Type B pancreatic cell (in vitro differentiated cells): ENCODE data around the gene MLIP. TPM values are rescaled to one million over a fixed set of nuclear protein-coding genes. Genes with fewer than 3 reads are reported as not detected.

Source experiments
- DNase-seq: peaks from one replicate; pipeline ENCODE4 v3.0.0; 2021; ENCODE audit warnings: mixed read lengths; ENCODE audit not compliant: unreplicated experiment; ENCODE audit errors: extremely low spot score
- H3K27ac Mint-ChIP-seq: 2 replicates; pipeline ENCODE4 v1.8.0; 2021; ENCODE audit warnings: mild to moderate bottlenecking, mixed read lengths
- H3K27me3 Mint-ChIP-seq: 2 replicates; pipeline ENCODE4 v1.8.0; 2021; ENCODE audit warnings: mixed read lengths
- H3K36me3 Mint-ChIP-seq: 2 replicates; pipeline ENCODE4 v1.8.0; 2021; ENCODE audit warnings: mixed read lengths
- H3K4me1 Mint-ChIP-seq: one replicate; pipeline ENCODE4 v1.8.0; 2021; ENCODE audit warnings: mixed read lengths; ENCODE audit not compliant: unreplicated experiment
- H3K4me3 Mint-ChIP-seq: 2 replicates; pipeline ENCODE4 v1.8.0; 2021; ENCODE audit warnings: mild to moderate bottlenecking, mixed read lengths
- H3K9me3 Mint-ChIP-seq: 2 replicates; pipeline ENCODE4 v1.8.0; 2021; ENCODE audit warnings: mixed read lengths
- total RNA-seq: library from RNA; stranded (reverse); gene quantifications from 2 replicates; pipeline ENCODE4 v1.2.1, GENCODE V29; 2021; ENCODE audit warnings: low replicate concordance
- TF ChIP-seq, protein P1 (sequence below): fragments of 200-600 bp; sonication (generic); conservative IDR thresholded peaks from 2 replicates; pipeline ENCODE4 v1.5.0; 2021; ENCODE audit warnings: antibody characterized with exemption, mild to moderate bottlenecking

MLIP gene
- total RNA-seq, 1 donor from 2014 or later = 0.43 TPM

DNA sequence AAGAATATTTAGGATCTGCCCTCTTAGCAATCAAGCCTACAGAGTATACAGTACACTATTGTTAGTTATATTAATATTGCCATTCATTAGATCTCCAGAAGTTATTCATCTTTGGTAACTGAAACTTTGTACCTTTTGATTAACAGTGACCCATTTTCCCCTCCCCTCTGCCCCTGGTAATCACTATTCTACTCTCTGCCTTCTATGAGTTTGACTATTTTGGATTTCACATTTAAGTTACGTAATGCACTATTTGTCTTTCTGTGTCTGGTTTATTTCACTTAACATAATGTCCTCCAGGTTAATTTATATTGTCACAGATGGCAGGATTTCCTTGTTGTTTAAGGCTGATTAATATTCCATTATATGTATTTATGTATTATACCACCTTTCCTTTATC, 111.0 kb downstream of the MLIP start:
- H3K27ac Mint-ChIP-seq = no peak overlapping the region
- no peaks in the 10 kb centered on the region for H3K36me3 Mint-ChIP-seq
- H3K9me3 Mint-ChIP-seq = no peaks in the 10 kb centered on the region
- H3K4me1 Mint-ChIP-seq = no peaks in the 10 kb centered on the region
- DNase-seq = no peak
- H3K4me3 Mint-ChIP-seq = no peak overlapping the region
- H3K27me3 Mint-ChIP-seq = no peaks in the 10 kb centered on the region
- TF ChIP-seq, protein P1, sequence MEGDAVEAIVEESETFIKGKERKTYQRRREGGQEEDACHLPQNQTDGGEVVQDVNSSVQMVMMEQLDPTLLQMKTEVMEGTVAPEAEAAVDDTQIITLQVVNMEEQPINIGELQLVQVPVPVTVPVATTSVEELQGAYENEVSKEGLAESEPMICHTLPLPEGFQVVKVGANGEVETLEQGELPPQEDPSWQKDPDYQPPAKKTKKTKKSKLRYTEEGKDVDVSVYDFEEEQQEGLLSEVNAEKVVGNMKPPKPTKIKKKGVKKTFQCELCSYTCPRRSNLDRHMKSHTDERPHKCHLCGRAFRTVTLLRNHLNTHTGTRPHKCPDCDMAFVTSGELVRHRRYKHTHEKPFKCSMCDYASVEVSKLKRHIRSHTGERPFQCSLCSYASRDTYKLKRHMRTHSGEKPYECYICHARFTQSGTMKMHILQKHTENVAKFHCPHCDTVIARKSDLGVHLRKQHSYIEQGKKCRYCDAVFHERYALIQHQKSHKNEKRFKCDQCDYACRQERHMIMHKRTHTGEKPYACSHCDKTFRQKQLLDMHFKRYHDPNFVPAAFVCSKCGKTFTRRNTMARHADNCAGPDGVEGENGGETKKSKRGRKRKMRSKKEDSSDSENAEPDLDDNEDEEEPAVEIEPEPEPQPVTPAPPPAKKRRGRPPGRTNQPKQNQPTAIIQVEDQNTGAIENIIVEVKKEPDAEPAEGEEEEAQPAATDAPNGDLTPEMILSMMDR = no peak

DNA sequence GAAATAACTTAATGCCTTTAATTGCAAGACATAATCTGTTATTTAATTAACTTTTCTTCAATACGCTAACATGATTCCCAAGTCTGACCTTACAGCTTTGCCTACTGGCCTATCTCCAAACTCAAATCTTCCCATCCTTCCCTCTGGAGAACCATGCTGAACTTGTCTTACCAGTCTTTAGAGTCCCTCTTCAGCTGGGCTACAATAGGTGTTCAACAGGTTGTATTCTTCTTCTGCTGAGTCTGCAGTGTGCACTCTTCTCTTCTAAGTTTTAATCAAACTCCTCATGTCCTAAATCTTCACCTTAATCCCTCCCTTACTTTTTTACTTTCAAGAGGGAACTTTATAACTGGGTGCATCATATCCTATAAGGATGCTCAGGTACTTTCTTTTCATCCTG, 121.5 kb downstream of the MLIP start:
- H3K27ac Mint-ChIP-seq = no peak overlapping the region
- H3K9me3 Mint-ChIP-seq = no peaks in the 10 kb centered on the region
- no peak overlapping the region for H3K4me3 Mint-ChIP-seq

DNA sequence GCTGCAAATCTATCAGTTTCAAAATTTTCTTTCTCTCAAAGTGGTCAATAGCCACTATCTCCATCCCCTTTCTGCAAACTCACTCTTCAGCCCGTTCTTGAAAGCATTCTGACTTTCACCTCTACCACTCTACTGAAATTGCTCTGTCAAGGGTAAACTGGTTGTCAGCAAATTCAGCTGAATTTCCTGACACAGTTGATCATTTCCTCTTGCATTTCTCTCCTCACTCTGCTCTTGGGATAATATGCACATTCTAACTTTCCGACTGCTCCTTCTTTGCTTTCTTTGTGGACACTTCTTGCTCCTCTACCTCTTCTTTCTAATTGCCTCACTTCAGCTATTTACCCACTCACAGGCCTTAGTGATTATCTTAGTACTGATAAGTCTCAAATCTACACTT, 123.3 kb downstream of the MLIP start:
- no peak for DNase-seq
- H3K36me3 Mint-ChIP-seq = no peaks in the 10 kb centered on the region

More for the DNA sequence above, 121.5 kb downstream of the MLIP start:
- H3K27me3 Mint-ChIP-seq = no peaks in the 10 kb centered on the region
- TF ChIP-seq, protein P1 = no peak
- no peak for DNase-seq
- H3K4me1 Mint-ChIP-seq = no peaks in the 10 kb centered on the region
- no peaks in the 10 kb centered on the region for H3K36me3 Mint-ChIP-seq

DNA sequence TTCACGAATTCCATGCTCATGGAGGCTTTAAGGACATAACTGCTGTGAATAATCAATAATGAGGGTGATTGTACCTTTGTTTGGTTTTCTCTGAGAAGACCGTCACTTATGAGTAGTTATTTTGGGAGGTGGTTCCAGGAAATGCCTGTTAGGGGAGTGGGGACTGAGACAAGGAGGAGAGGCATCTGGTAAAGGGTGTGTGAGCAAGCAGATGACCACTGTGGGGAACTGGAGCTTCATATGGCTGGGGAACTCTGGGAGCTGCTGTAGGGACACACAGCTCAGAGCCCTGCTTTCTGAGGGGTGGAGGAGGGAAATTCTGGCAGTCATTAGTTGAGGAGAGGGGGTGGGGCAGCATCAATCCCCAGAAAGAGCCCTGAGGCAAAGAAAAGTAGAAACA, 125.7 kb downstream of the MLIP start:
- peaks cover 4% of the 10 kb centered on the region for H3K4me1 Mint-ChIP-seq
- no peak overlapping the region for H3K4me3 Mint-ChIP-seq
- no peak for DNase-seq
- no peaks in the 10 kb centered on the region for H3K27me3 Mint-ChIP-seq
- no peaks in the 10 kb centered on the region for H3K9me3 Mint-ChIP-seq
- H3K27ac Mint-ChIP-seq = peak overlapping the region; percentile 81
- TF ChIP-seq, protein P1 = no peak
- H3K36me3 Mint-ChIP-seq = no peaks in the 10 kb centered on the region

More for the DNA sequence above, 123.3 kb downstream of the MLIP start:
- Mint-ChIP-seq H3K4me1 (peaks cover 4% of the 10 kb centered on the region), H3K9me3 (no peaks in the 10 kb centered on the region), H3K4me3 (no peak overlapping the region), H3K27ac (no peak overlapping the region), H3K27me3 (no peaks in the 10 kb centered on the region)
- TF ChIP-seq, protein P1 = no peak

DNA sequence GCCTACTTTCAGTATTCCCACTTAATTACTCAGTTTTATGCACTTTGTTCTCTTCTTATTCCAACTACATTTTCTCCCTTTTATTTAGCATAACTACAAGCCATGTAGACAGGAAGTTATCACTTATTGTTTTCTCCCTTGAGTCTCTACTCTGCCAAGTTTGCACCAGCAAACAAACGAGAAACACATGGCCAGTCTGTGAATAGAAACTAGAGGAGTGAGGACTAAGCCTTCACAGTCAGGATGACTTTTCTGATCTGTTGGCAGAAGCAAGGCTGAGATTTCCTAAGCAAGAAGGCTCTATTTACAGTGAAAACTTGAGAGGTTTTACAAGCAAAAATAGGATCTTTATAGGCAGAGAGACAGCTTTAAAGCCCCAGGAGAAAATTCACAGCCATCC, 127.2 kb downstream of the MLIP start:
- no peak overlapping the region for H3K4me3 Mint-ChIP-seq
- TF ChIP-seq, protein P1 = no peak
- DNase-seq = no peak
- no peak overlapping the region for H3K27ac Mint-ChIP-seq
- H3K27me3 Mint-ChIP-seq = no peaks in the 10 kb centered on the region
- H3K4me1 Mint-ChIP-seq = peaks cover 4% of the 10 kb centered on the region
- no peaks in the 10 kb centered on the region for H3K9me3 Mint-ChIP-seq
- no peaks in the 10 kb centered on the region for H3K36me3 Mint-ChIP-seq

DNA sequence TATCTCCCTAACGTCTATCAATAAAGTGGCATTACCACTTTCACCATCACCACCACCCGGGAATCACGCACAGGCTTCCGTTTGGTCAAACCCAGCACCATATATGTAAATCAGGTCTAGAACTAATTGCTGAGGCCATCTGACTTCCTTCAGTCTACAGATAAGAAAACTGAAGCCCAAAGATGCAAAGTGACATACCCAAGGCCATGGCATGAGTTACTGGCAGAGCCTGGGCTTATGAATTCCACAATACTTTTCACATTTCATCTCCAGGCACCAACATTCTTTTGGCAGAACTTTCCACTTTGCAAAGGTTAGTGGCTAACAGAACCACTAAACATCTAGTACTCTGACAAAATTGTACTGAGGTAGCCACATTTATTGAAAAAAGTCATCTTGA, 132.5 kb downstream of the MLIP start:
- no peaks in the 10 kb centered on the region for H3K4me1 Mint-ChIP-seq
- no peak overlapping the region for H3K27ac Mint-ChIP-seq
- H3K4me3 Mint-ChIP-seq = no peak overlapping the region
- no peaks in the 10 kb centered on the region for H3K27me3 Mint-ChIP-seq
- no peaks in the 10 kb centered on the region for H3K9me3 Mint-ChIP-seq
- H3K36me3 Mint-ChIP-seq = no peaks in the 10 kb centered on the region
- DNase-seq = no peak
- TF ChIP-seq, protein P1 = no peak
